HG02642 (cell line): Measurements from ENCODE around the gene RAD23A.
A peak's percentile ranks its signal among the peaks of the same experiment; 100 is the strongest.
"Not testable (repeated sequence)": the region's sequence is repeated elsewhere in the genome, so short reads cannot be mapped to it uniquely, and the experiment has no call there.

Experiments
- ATAC-seq: cut with Tn5 transposase; IDR thresholded peaks from one replicate; pipeline ENCODE4 v1.9.1; 2021; ENCODE audit warnings: mild to moderate bottlenecking; ENCODE audit not compliant: unreplicated experiment, poor library complexity

Gene RAD23A

GRCh38 chr19:12953799-12954611 is 8.3 kb downstream of the RAD23A start:
- ATAC-seq, result no peak

DNA sequence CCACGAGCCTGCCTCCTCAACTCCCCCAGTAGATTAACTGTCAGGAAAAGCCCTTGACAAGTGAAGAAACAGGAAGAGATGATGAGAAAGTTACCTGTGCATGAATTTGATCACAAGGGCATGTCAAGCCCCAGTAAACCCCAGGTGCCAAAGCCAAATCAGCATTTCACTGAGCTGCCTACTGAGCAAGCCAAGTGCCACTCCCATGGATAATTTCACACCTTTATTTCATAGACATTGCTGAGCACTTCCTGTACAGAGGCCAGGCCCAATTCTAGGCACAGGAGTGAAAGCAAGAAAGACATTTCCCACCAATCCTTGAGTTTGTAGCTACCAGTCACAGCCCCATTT is 8.9 kb downstream of the RAD23A start:
- ATAC-seq, result no peak

- ATAC-seq, result not testable (repeated sequence)
These were observed 9.9 kb downstream of the RAD23A start for GRCh38 chr19:12955575-12955974.

DNA sequence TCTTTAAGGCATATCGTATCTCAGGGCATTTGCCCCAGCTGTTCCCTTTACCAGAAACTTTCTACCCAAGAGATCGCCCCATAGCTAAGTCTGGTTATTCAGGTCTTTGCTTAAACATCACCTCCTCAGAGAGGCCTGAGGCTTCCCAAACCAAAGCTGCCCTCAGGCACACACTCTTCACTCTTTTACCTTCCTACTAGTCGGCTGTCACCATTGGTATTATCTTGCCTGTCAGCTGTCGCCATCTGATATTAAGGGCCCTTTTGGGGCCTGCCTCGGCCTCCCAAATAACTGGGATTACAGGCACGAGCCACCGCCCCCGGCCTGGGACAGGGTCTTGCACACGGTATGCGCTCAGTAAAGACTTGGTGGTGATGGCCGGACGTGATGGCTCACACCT is 10.3 kb downstream of the RAD23A start:
- no peak for ATAC-seq

- ATAC-seq, result peak; percentile 80
These were observed 11.1 kb downstream of the RAD23A start, which contains the start of gene GADD45GIP1 for GRCh38 chr19:12956446-12957388. Gene GADD45GIP1 (minus strand): TSS chr19:12957223. CDS start chr19:12957212, 11 bp downstream.

DNA sequence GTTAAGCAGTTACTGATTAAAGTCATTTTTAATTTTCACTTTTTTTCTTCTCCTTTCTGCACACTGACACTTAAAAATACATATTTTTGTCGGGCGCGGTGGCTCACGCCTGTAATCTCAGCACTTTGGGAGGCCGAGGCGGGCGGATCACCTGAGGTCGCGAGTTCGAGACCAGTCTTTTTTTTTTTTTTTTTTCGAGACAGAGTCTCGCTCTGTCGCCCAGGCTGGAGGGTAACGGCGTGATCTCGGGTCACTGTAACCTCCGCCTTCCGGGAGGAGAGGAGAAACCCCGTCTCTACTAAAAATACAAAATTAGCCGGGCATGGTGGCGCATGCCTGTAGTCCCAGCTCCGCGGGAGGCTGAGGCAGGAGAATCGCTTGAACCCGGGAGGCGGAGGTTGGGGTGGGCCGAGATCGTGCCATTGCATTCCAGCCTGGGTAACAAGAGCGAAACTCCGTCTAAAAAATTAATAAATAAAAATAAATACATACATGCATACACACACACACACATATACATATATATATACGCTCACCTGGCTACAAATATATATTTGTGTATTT is 11.8 kb downstream of the RAD23A start:
- not testable (repeated sequence) for ATAC-seq

DNA sequence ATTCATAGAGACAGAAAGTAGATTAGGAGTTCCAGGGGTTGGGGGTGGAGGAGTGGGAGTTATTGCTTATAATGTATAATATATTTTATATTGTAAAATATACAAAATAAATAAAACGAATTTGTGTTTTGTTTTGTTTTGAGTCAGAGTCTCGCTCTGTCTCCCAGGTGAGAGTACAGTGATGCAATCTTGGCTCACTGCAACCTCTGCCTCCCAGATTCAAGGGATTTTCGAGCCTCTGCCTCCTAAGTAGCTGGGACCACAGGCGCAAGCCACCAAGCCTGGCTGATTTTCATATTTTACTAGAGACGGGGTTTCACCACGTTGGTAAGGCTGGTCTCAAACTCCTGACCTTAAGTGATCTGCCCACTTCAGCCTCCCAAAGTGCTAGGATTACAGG is 13.8 kb downstream of the RAD23A start:
- no peak for ATAC-seq

DNA sequence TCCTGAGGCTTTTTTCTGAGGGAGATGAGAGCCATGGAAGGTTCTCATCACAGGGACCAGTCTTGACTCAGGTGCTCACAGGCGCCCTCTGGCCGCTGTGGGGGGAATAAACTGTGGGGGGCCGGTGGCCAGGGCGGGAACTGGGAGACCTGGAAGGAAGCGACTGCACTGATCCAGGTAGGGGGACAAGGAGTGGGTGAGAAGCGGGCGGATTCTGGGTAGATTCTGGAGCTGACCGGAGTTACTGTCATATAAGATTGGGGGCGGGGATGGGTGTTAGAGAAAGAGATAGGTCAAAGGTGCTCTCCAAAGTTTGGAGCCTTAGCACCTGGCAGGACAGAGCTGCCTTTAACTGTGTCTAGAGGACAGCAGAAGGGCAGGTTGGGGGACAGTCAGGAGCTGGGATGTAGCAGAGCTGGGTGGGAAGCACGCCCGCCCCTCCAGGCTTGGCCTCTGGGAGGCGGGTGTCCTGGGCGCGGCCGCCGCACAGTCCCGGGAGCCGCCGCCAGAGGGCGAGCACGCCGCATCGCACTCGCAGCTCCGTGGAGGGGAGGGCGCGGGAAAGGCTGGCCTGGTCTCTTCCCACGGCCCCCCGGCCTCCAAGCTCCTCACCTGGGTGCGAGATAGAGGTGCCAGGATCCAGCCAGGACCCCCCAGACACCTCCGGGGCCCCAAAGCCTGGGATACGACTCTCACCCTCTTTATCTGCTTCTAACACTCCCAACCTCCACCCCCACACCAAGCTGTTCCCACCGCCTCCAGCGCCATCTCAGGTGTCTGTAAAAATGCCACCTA is 19.6 kb downstream of the RAD23A start:
- ATAC-seq, result peak; percentile 92

GRCh38 chr19:12965812-12966135 is 20.1 kb downstream of the RAD23A start:
- no peak for ATAC-seq

DNA sequence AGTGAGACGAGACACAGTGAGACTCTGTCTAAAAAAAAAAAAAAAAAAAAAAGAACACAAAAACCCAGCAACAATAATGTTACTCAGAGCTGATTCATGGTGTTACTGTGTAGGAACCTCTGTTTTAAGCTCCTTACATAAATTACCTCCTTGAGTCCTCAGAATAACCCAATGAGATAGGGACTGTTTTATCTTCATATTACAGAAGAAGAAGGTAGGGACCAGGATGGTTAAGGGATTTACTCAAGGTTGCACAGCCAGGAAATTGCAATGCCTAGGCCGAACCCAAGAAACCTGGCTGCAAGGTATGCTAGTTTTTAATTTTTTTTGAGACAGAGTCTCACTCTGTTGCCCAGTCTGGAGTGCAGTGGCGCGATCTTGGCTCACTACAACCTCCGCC is 22.2 kb downstream of the RAD23A start:
- no peak for ATAC-seq

- ATAC-seq, result no peak
These were observed 23.8 kb downstream of the RAD23A start, which contains the start of gene DAND5 for GRCh38 chr19:12969292-12969988. Gene DAND5 (plus strand): TSS chr19:12969576. CDS start chr19:12969661, 85 bp downstream.

- no peak for ATAC-seq
These were observed 24.6 kb downstream of the RAD23A start for GRCh38 chr19:12970070-12970820.

DNA sequence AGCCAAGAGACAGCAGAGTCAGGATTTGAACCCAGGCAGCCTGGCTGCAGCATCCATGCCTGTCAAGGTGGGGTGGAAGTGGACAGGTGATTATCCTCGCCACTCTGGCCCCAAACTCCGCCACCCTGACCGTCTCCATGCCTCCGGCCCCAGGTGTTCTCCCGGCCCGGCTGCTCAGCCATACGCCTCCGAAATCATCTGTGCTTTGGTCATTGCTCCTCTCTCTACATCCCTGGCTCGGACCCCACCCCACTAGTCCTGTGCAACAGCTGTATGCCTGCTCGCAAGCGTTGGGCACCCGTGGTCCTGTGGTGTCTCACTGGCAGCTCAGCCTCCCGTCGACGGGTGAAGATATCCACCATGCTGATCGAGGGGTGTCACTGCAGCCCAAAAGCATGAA is 27.6 kb downstream of the RAD23A start:
- ATAC-seq, result no peak

DNA sequence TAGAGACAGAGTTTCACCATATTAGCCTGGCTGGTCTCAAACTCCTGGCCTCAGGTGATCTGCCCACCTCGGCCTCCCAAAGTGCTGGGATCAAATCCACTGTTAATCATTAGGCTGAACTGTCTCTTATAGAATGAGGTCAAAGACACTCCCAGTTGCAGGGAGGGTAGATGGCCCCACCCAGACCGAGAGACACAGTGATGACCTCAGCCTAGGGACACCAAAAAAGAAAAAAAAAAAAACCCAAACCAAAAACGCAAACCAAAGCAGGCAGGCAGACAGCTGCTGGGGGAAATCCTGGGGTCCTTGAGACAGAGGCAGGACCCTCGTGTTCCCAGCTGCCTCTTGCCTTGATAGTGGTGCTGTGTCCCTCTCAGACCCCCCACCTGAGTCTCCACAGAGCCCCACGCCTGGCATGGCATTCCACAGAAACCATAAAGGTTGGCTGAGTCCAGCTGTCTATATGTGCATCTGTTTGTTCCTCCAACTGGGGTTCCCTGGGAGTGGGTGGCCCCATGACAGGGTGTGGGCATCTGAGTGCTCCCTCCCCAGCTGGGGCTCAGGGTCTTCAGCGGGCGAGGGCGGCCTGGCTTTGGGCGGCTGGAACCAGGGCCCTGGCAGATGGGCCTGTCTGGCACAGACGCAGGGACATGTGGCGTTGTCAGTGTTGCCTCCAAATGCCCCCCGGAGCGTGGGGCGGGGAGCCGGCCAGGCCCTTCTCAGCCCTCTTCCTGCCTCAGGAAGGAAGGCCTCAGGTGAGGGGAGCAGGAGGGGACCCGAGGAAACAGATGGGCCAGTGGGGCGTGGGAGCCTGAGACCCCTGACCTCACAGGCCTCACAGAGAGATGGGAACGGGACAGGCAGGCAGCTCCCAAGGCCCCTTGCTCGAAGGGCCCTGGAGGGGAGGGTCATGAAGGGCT is 28.9 kb downstream of the RAD23A start:
- ATAC-seq, result no peak

GRCh38 chr19:12975221-12975741 is 29.6 kb downstream of the RAD23A start:
- no peak for ATAC-seq

- not testable (repeated sequence) for ATAC-seq
These were observed 30.4 kb downstream of the RAD23A start for GRCh38 chr19:12976109-12976508.

DNA sequence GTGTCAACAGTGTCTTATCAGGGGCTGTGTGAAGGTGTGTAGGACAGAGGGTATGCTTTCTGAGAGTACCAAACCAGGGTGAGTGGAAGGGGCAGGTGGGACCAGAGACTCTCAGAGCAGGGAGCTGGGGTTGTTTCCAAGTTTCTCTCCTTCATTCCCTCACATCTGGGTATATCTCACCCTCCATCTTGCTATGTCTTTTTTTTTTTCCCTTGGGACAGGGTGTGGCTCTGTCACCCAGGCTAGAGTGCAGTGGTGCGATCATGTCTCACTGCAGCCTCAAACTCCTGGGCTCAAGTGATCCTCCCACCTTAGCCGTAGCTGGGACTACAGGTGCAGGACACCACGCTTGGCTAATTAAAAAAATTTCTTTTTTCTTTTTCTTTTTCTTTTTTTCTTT is 34.3 kb downstream of the RAD23A start:
- ATAC-seq, result no peak

DNA sequence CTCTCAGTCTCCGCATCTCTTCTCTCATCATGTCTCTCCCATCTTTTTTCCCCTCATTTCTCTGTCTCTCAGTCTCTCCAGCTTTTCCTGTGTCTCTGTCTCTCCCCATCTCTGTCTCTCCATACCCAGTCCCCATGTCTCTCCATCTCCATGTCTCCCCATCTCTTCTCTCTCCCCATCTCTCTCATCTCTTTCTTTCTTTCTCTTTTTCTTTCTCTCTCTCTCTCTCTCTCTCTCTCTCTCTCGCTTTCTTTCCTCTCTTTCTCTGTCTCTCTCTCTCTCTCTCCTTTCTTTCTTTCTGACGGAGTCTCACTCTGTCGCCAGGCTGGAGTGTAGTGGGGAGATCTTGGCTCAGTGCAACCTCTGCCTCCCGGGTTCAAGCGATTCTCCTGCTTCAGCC is 37.0 kb downstream of the RAD23A start:
- no peak for ATAC-seq
